ENCODE results near the gene MMP7. TPM values are rescaled to one million over a fixed set of nuclear protein-coding genes. Genes with fewer than 3 reads are reported as not detected.
A peak's percentile ranks its signal among the peaks of the same experiment; 100 is the strongest.

The MMP7 gene
- total RNA-seq, 1 donor = under 0.01 TPM

- DNase-seq (ENCODE audit: insufficient read length, low spot score, missing footprints) = peak; percentile 83
- no peak for TF ChIP-seq CTCF (IDR thresholded peaks at IDR 0.05; ENCODE audit: extremely low read depth, low read depth, low read length)
- Histone ChIP-seq H3K4me2 (ENCODE audit: insufficient read depth, low read length) (no peak overlapping the region), H4K20me1 (ENCODE audit: insufficient read depth, low read length) (no peaks in the 10 kb centered on the region), H3K27me3 (ENCODE audit: insufficient read depth, low read length) (no peaks in the 10 kb centered on the region), H3K79me2 (ENCODE audit: insufficient read depth, low read length) (no peaks in the 10 kb centered on the region), H3K9me3 (ENCODE audit: low read depth, low read length) (no peaks in the 10 kb centered on the region), H3K27ac (ENCODE audit: low read depth, low read length) (no peak overlapping the region), H3K4me1 (ENCODE audit: insufficient read depth, low read length) (no peaks in the 10 kb centered on the region), H2AFZ (ENCODE audit: low read length) (no peak overlapping the region), H3K4me3 (ENCODE audit: insufficient read depth, low read length) (no peak overlapping the region), H3K36me3 (ENCODE audit: insufficient read depth, low read length) (no peaks in the 10 kb centered on the region)
Measured at GRCh38 chr11:102546427-102546826, 15.9 kb upstream of the MMP7 start.

DNA sequence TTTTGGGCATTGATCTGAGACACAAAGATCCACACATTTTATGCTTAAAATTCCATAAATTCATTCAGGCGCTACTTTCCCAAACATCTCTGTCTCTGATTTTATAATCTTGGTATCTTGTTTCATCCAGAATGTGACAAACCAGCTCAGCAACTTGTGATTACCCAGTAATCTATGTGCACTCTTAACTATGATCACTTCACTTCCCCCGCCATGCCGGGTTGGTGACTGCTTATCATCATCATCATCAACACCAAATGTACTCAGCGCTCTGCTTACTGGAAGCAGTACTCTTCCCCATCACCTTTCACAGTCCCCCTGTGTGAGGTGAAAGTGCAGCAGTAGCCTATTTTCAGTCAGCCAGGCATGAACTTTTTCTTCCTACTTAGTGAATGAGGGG, 15.2 kb upstream of the MMP7 start:
- no peak for TF ChIP-seq CTCF (IDR thresholded peaks at IDR 0.05; ENCODE audit: extremely low read depth, low read depth, low read length)
- no peak overlapping the region for H2AFZ ChIP-seq (ENCODE audit: low read length)
- H3K27me3 ChIP-seq (ENCODE audit: insufficient read depth, low read length) = no peaks in the 10 kb centered on the region
- H4K20me1 ChIP-seq (ENCODE audit: insufficient read depth, low read length) = no peaks in the 10 kb centered on the region
- H3K4me1 ChIP-seq (ENCODE audit: insufficient read depth, low read length) = no peaks in the 10 kb centered on the region
- H3K27ac ChIP-seq (ENCODE audit: low read depth, low read length) = no peak overlapping the region
- no peak overlapping the region for H3K4me3 ChIP-seq (ENCODE audit: insufficient read depth, low read length)
- no peak for DNase-seq (ENCODE audit: insufficient read length, low spot score, missing footprints)
- H3K9me3 ChIP-seq (ENCODE audit: low read depth, low read length) = no peaks in the 10 kb centered on the region
- no peaks in the 10 kb centered on the region for H3K79me2 ChIP-seq (ENCODE audit: insufficient read depth, low read length)
- H3K4me2 ChIP-seq (ENCODE audit: insufficient read depth, low read length) = no peak overlapping the region
- H3K36me3 ChIP-seq (ENCODE audit: insufficient read depth, low read length) = no peaks in the 10 kb centered on the region

GRCh38 chr11:102544594-102544993, 14.0 kb upstream of the MMP7 start:
- Histone ChIP-seq H3K79me2 (ENCODE audit: insufficient read depth, low read length) (no peaks in the 10 kb centered on the region), H3K9me3 (ENCODE audit: low read depth, low read length) (no peaks in the 10 kb centered on the region)

GRCh38 chr11:102539567-102539966, 9.0 kb upstream of the MMP7 start:
- H3K27ac ChIP-seq (ENCODE audit: low read depth, low read length) = no peak overlapping the region
- DNase-seq (ENCODE audit: insufficient read length, low spot score, missing footprints) = no peak
- H3K4me2 ChIP-seq (ENCODE audit: insufficient read depth, low read length) = no peak overlapping the region
- H4K20me1 ChIP-seq (ENCODE audit: insufficient read depth, low read length) = no peaks in the 10 kb centered on the region
- no peaks in the 10 kb centered on the region for H3K79me2 ChIP-seq (ENCODE audit: insufficient read depth, low read length)
- no peaks in the 10 kb centered on the region for H3K27me3 ChIP-seq (ENCODE audit: insufficient read depth, low read length)
- H3K9me3 ChIP-seq (ENCODE audit: low read depth, low read length) = no peaks in the 10 kb centered on the region
- H3K36me3 ChIP-seq (ENCODE audit: insufficient read depth, low read length) = no peaks in the 10 kb centered on the region
- no peaks in the 10 kb centered on the region for H3K4me1 ChIP-seq (ENCODE audit: insufficient read depth, low read length)
- TF ChIP-seq CTCF (IDR thresholded peaks at IDR 0.05; ENCODE audit: extremely low read depth, low read depth, low read length) = no peak
- no peak overlapping the region for H3K4me3 ChIP-seq (ENCODE audit: insufficient read depth, low read length)
- no peak overlapping the region for H2AFZ ChIP-seq (ENCODE audit: low read length)

More at GRCh38 chr11:102544594-102544993, 14.0 kb upstream of the MMP7 start:
- no peak overlapping the region for H3K4me2 ChIP-seq (ENCODE audit: insufficient read depth, low read length)
- H3K4me3 ChIP-seq (ENCODE audit: insufficient read depth, low read length) = no peak overlapping the region
- DNase-seq (ENCODE audit: insufficient read length, low spot score, missing footprints) = no peak
- no peak overlapping the region for H2AFZ ChIP-seq (ENCODE audit: low read length)
- TF ChIP-seq CTCF (IDR thresholded peaks at IDR 0.05; ENCODE audit: extremely low read depth, low read depth, low read length) = no peak
- no peaks in the 10 kb centered on the region for H3K4me1 ChIP-seq (ENCODE audit: insufficient read depth, low read length)
- no peaks in the 10 kb centered on the region for H4K20me1 ChIP-seq (ENCODE audit: insufficient read depth, low read length)
- H3K36me3 ChIP-seq (ENCODE audit: insufficient read depth, low read length) = no peaks in the 10 kb centered on the region
- H3K27me3 ChIP-seq (ENCODE audit: insufficient read depth, low read length) = no peaks in the 10 kb centered on the region
- H3K27ac ChIP-seq (ENCODE audit: low read depth, low read length) = no peak overlapping the region

Measured in osteoblast (primary cell).